ENCODE measurements around the gene GPR179. TPM values are rescaled to one million over a fixed set of nuclear protein-coding genes. Genes with fewer than 3 reads are reported as not detected.
A peak's percentile ranks its signal among the peaks of the same experiment; 100 is the strongest.
"Not testable (repeated sequence)": the region's sequence is repeated elsewhere in the genome, so short reads cannot be mapped to it uniquely, and the experiment has no call there.

The GPR179 gene
- total RNA-seq, 1 donor from 2014 or later = 0.03 TPM

DNA sequence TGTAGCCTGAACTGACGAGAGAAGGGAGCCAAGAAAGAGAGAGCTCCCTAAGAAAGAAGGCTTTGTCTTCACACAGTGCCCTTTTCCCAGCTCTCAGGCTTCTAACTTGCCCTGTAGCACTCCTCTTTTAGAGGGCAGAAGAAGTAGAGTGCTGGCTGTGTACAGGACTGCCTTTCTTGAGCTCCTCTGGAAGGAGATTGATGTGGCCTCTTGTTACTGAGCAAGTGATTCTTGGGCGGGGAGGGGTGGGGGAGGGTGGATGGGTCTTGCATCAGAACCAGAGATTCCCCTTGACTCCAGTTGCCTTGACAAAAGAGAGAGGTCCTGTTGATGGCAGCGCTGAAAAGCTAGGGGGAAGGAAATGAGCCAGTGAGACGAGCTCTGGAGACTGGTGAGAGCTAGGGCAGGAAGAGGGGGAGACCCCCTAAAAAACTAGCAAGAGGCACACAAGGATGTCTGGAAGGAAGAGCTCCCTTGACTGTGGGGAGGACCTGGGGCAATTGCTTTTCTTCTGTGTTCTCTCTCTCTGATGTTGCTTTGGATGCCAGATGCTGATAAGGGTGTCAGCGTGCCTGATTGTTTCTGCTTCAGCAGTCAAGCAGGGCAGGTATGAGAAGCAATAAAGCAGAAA is 18.4 kb downstream of the GPR179 start:
- no peak for DNase-seq (ENCODE audit: low read depth)

- no peak for DNase-seq (ENCODE audit: low read depth)
Observed at GRCh38 chr17:38324772-38325171, 19.0 kb downstream of the GPR179 start.

- DNase-seq (ENCODE audit: low read depth) = no peak
Observed at GRCh38 chr17:38324141-38324697, 19.5 kb downstream of the GPR179 start.

GRCh38 chr17:38322897-38323296 is 20.9 kb downstream of the GPR179 start:
- no peak for DNase-seq (ENCODE audit: low read depth)

DNA sequence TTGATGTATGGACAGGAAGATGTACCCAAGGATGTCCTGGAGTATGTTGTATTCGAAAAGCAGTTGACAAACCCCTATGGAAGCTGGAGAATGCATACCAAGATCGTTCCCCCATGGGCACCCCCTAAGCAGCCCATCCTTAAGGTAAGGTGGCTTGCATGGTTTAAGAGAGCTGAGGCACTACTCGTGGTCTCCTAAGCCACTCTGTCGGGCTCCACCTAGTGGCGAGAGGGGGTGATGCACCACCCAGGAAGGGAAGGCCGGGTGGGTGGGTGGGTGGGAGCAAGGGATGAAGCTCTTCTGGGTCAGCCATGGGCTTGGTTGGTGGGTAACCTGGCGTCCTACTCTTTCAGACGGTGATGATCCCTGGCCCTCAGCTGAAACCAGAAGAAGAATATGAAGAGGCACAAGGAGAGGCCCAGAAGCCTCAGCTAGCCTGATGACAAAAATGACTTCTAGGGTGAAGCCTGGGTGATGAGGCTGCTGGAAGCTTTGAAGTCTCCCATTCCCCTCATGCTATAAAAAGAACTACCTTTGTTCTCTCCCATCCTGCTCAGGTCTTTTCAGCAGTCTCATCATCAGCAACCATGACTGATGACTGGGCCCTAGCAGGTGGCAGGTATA is 21.5 kb downstream of the GPR179 start:
- peak; percentile 63 for DNase-seq (ENCODE audit: low read depth)

- DNase-seq (ENCODE audit: low read depth) = no peak
Observed at GRCh38 chr17:38320482-38320881, 23.3 kb downstream of the GPR179 start.

- no peak for DNase-seq (ENCODE audit: low read depth)
Observed at GRCh38 chr17:38317081-38317480, 26.7 kb downstream of the GPR179 start.

DNA sequence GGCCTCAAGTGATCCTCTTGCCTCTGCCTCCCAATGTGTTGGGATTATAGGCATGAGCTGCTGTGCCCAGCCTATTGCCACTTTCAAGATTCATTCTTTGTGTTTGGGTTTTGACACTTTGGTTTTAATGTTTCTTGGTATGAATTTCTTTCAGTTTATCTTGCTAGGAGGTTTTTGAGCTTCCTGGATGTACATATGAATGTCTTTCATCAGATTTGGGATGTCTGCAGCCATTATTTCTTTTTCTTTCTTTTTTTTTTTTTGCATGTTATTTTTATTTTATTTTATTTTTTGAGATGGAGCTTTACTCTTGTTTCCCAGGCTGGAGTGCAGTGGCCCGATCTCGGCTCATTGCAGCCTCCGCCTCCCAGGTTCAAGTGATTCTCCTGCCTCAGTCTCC is 28.3 kb downstream of the GPR179 start:
- no peak for DNase-seq (ENCODE audit: low read depth)

DNA sequence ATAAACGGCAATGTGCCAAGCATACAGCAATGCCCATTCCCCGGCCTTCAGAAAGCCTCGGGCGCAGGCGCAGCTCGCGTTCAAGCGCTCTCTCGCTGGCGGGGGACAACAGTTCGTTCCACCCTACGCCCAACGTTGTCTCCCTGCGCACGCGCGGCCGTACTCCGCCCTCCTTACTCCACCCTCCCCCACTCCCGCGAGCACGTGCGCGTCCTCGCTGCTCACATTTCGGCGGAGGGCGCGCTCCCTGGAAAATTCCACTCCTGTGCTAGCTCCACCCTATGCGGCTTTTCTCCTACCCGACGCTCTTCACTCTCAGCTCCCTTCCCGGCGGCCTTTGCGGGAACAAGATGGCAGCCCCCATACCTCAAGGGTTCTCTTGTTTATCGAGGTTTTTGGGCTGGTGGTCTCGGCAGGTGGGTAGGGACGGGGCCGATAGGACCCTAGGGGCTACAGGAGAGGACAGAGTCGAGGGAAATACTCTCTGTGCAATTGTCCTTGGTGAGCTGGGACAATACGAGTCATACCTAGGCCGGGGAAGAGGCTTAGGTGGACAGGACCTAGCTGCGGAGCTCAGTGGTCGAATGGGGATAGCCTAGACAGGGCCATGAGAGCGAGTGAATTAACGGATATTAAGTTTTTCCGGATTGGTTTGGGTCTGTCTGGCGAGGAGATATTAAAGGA is 46.8 kb downstream of the GPR179 start, which contains the start of gene MRPL45:
Gene MRPL45, plus strand, starts transcription at position 335 of the 684 bp plus-strand sequence. Its CDS starts 16 bp downstream, at position 351.
- peak; percentile 97 for DNase-seq (ENCODE audit: low read depth)

- not testable (repeated sequence) for DNase-seq (ENCODE audit: low read depth)
Observed at GRCh38 chr17:38295602-38296365, 48.0 kb downstream of the GPR179 start.

GRCh38 chr17:38289760-38290159 is 54.0 kb downstream of the GPR179 start:
- not testable (repeated sequence) for DNase-seq (ENCODE audit: low read depth)

DNA sequence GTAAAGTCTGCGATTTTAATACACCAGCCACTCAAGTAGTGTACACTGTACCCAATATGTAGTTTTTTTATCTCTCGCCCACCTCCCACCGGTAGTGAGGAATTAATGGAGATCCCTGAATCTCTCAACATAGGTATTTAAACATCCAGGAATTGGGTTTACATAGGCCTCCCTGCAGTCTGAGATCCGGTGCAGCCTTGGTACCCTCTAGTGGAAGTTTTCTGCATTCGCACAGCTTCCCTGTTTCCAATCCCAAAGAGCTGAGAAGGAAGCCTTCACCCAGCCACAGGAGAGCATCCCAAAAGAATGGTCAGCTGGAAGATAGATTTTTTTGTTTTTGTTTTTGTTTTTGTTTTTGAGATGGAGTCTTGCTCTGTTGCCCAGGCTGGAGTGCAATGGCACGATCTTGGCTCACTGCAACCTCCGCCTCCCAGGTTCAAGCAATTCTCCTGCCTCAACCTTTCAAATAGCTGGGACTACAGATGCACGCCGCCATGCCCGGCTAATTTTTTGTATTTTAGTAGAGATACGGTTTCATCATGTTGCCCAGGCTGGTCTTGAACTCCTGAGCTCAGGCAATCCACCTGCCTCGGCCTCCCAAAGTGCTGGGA is 55.4 kb downstream of the GPR179 start:
- peak; percentile 30 for DNase-seq (ENCODE audit: low read depth)

- DNase-seq (ENCODE audit: low read depth) = peak; percentile 82
Observed at GRCh38 chr17:38286501-38287091, 57.2 kb downstream of the GPR179 start.

DNA sequence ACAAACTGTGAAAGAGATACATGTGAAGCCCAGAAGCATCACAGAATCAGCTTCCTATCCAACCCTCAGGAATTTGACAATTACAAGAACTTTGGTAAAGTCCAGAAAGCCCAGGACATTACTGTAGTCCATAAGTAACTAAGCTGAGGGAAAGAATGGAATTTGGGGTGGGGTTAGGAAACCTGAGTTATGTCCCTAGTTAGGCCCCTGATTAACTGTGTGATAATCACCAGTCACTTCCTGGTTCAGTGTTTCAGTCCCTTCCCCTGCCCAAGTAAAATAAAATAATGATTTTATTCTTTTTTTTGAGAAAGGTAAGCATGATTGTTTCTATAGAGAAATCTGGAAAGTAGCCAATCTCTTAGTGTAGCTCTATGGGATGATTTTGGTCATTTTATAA is 57.8 kb downstream of the GPR179 start:
- DNase-seq (ENCODE audit: low read depth) = not testable (repeated sequence)

Other genes starting within 250 kb of the GPR179 start
- not detected in 2 replicates for gene TBC1D3E, start 216.0 kb downstream of the GPR179 start, total RNA-seq
- not detected in 2 replicates for gene TBC1D3, start 151.4 kb downstream of the GPR179 start, total RNA-seq
- gene MRPL45, start 46.8 kb downstream of the GPR179 start, total RNA-seq = 38.5 and 44.1 TPM in 2 replicates
- 16.1 and 36.1 TPM in 2 replicates for gene SOCS7, start 7.9 kb upstream of the GPR179 start, total RNA-seq
- 68.6 and 73.9 TPM in 2 replicates for gene ARHGAP23, start 84.5 kb upstream of the GPR179 start, total RNA-seq

Data from myocyte (in vitro differentiated cells).